Stimulated activated CD4-positive, alpha-beta T cell treated with anti-CD3 and anti-CD28 coated beads, Interleukin-1b, Interleukin-23, amount 100 ng/mL, for 4 hours (primary cell): ENCODE data around the gene CIDEA.

Experiments
- DNase-seq, 2 donors: peaks; one replicate each; pipeline ENCODE4 v3.0.0-alpha.2; 2020; ENCODE audit warnings: low read depth in 2 of 2

Gene CIDEA

GRCh38 chr18:12296457-12296856 lies 42.3 kb downstream of the CIDEA start:
- no peak for DNase-seq

- no peak for DNase-seq
Observed at GRCh38 chr18:12299862-12300261, 45.7 kb downstream of the CIDEA start.

DNA sequence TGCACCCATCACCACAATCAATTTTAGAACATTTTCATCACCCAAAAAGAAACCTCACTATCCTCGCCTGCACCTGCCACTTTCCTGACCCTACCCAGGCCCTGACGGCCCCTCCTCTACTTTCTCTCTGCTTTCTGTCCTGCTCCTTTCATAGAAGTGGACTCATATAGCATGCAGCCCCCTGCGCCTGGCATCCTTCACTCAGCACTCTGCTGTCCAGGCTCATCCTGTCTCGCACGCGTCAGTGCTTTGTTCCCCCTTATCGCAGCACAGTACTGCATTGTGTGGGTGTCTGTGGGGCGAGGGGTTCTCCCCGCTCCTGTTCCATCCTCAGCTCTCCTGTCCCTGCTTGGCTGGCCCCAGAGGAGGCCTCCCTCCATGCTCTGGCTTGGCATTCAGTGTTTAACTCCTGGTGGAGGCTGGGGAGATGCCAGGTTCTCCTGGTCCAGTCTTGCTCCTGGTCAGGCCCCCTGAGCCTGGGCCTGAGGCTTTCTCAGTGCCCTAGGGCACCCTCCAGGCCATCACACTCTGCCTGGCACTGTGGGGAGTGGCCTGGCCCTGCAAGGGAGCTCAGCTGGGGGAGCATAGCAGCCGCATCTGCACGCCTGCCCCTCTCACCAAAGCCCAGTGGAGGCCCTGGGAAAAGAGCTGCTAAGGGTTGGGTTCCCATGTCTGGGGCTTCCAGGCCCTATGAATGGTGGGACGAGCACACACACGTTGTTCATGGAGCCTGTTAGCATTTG lies 47.3 kb downstream of the CIDEA start:
- DNase-seq, result no peak

DNA sequence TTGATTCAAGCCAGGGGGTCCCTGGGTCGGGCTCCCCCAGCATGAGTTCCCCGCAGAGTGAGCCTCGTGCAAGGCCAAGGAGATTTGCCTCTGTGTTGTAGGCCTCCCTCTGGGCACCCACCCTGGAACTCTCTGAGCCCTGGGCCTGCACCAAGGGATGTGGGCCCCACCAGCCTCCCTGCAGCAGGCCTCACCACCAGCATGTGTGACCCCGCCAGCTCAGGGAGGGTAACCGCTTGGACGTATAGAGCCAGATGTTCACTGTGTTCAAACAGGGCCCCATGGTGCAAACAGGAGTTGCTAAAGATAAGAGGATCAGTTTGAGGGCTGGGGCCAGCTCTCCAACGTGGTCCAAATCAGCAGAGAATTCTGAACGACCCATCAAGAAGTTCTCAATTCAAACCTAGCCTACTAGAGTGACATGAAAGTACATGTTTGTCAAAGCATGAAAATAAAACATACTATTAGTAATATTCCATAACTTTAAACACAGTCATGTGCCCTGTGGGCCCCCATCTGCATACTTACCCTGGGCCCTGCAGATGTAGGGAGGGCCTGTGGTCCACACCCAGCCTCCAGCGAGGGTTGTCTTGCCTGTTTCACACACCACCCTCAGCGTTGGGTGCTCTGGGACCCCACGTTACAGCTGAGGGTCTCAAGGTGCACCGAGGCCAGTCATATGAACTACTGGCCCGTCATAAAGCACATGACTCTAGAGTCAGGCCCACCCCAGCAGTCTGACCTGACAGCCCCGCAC lies 48.4 kb downstream of the CIDEA start:
- no peak for DNase-seq

- no peak for DNase-seq
Observed at GRCh38 chr18:12304351-12305210, 50.4 kb downstream of the CIDEA start.

DNA sequence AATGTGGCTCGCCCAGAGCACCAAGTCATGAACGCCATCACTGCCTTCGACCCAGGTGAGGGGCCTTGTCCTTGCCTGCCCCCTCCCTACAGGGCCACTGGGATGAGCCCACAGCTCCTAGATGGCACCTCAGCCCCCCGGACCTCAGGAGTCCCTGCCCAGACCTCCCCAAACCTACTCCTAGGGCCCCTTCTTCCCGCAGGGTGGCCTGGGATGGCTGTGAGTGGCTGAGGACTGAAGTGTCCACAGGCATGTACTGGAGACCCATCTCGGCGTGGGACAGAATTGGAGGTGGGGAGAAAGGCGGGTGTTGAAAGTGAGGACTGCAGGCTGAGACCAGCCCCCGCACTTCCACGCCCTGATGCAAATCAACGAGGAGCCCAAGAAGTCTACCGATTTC lies 51.0 kb downstream of the CIDEA start:
- no peak for DNase-seq

GRCh38 chr18:12305930-12306629 lies 51.9 kb downstream of the CIDEA start:
- no peak for DNase-seq

DNA sequence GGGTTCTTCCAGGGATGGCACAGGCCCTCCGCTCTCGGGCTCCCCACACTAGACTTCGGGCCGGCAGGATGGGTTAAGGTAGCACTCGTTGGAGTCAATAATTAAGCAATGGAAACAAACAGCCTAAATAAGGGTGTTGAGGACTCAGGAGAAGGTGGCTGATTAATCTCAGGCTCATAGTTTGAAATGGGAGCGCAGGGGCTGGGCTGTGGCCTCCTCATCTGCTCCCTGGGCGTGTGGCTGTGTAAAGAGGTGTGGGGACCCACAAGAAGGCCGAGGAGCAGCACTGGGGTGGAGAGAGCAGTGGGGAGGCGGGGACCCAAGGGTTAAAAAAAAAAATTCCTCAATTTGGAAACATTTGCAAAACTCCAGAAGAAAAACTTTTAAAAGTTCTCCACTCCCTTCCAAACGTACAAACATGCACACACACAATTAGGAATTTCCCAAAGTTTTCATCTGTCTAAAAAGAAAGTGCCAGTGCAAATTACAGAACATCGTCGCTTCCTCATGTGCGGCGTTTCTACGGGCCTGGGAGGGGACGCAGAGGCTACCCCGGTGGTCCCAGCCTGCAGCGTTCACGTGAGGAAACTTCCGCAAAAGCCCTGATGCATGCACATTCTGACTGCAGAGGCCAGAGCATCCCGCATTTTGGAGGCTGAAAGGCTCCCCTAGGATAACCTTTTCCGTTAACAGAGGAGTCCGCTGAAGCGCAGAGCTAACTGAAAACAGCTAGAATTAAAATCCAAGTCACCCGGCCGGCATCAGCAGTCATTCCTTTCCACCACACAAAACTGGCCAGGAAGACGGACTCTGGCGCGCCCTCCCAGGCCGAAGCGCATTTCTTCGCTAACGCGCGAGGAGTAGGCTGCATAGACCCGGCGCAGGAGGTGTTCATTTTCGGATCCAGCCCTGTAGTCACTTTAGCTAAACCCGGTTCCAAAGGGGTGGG lies 52.9 kb downstream of the CIDEA start:
- no peak for DNase-seq

DNA sequence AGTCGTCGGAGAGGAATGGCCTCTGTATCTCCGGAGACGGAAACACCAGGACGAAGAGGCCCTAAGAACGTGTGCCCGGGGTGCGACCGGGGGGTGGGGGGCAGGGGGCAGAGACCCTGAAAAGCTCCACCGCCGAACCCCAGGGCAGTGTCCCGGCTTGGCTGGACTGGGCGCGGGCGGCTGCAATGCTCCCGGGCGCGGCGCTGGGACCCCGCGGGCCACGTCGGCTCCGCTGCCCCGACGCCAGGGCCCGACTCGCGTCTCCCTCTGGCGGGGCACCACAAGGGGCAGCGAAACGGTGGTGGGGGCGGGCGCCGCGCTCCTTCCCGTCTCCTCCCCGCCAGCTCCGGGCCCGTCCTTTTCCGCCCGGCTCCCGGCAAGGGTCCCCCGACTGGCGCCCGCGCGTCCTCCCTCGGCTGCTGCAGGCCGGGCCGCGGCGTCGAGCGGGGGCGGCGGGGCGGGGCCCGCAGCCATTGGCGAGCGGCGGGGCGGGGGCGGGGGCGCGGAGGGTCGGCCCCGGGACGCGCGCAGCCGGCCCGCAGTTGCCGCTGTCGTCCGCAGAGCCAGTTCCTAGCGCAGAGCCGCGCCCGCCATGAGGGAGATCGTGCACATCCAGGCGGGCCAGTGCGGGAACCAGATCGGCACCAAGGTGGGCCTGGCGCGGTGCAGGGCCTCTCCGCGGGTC lies 53.7 kb downstream of the CIDEA start, which contains the start of gene TUBB6:
Gene TUBB6, plus strand, starts transcription at position 541 of the 685 bp plus-strand sequence. Its CDS starts 52 bp downstream, at position 593.
- peak in 1 of 2 donors; percentile 7 for DNase-seq

DNA sequence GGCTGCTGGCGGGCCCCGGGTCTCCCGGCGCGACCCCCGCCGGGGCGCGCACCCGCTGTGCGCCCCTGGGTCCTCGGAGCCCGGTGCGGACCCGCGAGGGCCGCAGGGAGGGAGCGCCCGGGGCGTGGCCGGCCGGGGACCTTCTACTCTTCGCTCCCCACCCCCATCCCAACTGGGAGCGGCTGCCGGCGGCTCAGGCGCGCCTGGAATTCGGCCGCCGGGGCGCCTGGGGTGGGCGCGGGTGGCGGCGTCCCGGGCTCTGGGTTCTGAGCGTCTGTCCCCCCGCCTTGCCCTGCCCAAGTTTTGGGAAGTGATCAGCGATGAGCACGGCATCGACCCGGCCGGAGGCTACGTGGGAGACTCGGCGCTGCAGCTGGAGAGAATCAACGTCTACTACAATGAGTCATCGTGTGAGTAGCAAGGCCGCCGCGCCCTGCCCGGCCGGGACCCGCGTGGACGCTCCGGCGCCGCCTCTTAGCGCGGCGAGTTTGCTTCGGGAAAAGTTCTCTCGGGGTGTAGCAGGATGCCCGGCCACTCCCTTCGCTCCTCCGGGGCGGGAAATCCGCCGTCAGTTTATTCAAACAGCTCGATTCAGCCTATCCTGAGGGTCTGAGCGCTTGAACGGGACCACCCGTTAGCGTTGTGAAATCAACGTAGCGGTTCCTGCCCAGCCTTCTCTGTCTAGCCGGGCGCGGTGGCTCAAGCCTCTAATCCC lies 54.4 kb downstream of the CIDEA start:
- DNase-seq, result no peak

DNA sequence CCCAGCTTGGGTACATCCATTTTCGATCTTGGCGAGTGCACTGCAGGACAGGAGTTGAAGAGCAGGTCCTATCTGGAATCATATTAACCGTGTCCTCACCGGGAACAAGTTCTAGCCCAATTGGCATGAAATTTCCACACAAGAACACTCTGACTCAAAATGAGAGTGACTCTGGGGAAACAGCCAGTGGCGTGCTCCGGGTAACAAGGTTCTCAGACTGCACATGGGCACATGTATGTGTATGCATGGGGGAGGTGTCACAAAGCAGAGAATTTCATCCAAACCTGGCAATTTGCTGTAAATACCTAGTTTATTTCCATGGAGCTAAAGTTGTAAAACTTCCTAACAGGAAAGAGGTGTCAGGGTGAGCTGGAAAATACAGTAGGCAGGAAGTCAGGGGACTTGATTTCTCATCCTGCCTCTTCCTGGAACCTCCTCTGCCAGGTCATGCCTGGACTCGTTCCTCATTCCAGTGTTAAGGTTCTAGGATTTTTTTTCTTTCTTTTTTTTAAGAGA lies 55.6 kb downstream of the CIDEA start:
- DNase-seq, result no peak

GRCh38 chr18:12310762-12311161 lies 56.6 kb downstream of the CIDEA start:
- no peak for DNase-seq

DNA sequence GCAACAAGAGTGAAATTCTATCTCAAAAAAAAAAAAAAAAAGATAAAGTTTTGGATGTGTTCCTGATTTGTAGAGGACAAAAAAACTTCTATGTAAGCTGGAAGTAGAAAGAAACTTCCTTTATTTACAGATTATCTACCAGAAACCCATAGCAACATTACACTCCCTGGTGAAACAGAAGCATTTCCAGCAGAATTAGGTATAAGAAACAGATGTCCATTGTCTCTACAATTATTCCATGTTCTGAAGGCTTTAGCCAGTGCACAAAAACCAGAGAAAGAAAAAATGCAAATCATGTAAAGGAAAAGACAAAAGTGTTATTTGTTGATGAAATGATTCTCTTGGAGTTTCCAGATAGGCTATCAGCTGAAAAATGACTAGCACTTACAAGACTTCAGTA lies 58.8 kb downstream of the CIDEA start:
- DNase-seq, result no peak

GRCh38 chr18:12313530-12314245 lies 59.5 kb downstream of the CIDEA start:
- no peak for DNase-seq

DNA sequence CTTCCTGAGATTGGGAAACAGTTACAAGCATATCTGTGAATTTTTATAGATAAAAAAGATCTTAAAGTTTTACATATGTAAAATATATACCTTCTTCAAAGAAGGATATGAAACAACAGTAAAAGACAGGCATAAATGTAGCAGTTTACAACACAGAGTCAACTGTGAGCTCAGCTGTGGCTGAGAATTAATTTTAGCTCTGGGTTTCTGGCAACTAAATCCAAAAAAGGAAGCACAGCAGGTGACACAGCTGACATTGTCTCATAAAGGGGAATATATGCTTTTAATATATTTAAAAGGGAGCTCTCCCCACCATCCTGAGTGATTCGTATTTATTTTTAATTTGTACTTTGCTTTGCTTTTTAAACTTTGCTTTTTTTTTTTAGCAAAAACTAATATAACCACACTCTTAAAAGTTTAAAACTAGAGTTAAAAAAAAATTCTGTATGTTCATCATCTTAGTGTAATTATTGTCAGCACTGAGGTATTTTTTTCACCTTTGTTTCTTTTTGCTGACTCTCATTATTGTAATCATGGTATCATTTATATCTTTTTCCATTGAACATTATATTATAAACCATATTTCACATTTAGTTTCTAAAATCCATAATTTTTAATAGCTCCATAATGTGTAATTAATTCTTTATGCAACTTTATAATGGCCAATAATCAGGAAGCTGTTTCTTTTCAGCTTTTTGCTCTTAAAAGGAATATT lies 60.6 kb downstream of the CIDEA start:
- DNase-seq, result no peak

GRCh38 chr18:12315490-12315889 lies 61.3 kb downstream of the CIDEA start:
- DNase-seq, result no peak

- no peak for DNase-seq
Observed at GRCh38 chr18:12315911-12316310, 61.8 kb downstream of the CIDEA start.
